Activated gamma-delta T cell treated with Interleukin-2 at 50 U/mL for 16 hours (primary cell): ENCODE measurements around the gene CPSF6.
"Not testable (repeated sequence)": the region's sequence is repeated elsewhere in the genome, so short reads cannot be mapped to it uniquely, and the experiment has no call there.

Source experiments
- DNase-seq: peaks from one replicate; pipeline ENCODE4 v3.0.0-alpha.2; 2020

CPSF6 gene, protein sequence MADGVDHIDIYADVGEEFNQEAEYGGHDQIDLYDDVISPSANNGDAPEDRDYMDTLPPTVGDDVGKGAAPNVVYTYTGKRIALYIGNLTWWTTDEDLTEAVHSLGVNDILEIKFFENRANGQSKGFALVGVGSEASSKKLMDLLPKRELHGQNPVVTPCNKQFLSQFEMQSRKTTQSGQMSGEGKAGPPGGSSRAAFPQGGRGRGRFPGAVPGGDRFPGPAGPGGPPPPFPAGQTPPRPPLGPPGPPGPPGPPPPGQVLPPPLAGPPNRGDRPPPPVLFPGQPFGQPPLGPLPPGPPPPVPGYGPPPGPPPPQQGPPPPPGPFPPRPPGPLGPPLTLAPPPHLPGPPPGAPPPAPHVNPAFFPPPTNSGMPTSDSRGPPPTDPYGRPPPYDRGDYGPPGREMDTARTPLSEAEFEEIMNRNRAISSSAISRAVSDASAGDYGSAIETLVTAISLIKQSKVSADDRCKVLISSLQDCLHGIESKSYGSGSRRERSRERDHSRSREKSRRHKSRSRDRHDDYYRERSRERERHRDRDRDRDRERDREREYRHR

DNA sequence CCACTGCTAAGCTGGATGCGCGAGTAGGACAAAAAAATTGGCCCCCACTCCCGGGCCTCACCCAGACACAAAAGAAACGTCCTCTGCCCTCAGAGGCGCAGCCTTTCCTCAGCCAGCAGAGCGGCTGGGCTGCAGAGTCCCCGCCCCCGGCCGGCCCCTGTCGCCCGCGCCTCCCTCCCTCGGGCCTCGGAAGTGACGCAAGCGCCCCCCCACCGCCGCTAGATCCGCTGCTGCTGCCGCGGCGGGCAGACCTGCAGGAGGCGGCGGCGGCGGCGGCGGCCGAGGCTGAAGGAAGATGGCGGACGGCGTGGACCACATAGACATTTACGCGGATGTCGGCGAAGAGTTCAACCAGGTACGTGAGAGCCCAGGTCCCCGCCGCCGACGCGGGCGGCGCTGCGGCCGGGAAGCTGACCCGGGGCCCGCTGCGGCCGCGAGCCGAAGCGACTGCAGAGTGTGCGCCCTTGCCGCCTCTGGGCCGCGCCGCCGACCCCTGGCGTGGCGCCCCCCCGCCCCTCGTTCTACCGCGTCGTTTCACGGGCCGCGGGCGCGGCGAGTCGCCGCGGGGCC lies at the start of gene CPSF6:
Gene CPSF6 (plus strand): TSS at position 218 of the 570 bp plus-strand sequence. CDS start 78 bp downstream, at position 296.
- DNase-seq, result peak; percentile 96

DNA sequence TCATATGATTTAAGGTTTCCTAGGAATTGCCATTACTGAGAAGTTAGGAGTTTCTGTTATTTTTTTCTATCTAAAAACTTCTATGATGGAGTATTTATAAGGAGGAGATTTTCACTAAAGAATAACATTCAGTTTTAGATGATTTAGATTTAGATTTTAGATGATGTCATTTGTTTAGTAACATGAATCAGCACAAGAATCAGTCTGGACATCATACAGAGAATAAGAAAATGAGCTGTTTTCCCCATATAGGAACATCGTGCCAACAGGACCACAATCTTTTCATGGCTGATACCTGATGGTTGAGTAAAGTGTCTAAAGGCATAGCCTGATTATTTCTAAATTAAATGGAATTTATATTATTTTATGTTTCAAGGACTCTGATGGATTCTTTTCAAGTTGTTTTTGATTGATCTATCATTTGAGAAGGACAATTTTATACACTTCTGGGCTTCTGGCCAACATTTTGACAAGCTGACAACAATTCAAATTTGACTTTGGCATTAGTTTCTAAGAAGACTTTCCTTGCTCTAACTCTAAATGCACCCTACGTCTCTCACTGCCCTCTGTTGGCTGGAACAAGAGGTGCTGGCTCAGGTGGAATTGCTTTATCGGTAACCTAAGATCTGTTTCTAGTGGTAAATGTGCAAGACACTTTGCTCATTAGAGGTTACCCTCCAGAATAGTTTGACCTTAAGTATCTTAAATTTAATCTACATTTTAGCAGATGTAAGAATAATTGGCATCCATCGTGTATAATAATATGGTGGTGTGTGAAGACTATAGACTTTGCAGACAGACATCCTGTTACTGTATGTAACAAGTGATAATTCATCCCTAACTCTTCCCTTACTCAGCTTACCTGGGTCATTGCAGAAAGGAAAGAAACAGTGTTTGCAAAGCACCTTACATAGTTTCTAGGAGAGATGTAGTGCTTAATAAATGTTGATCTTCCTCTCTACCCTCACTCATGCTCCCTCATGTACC lies 42.8 kb upstream of the CPSF6 start:
- DNase-seq, result no peak

DNA sequence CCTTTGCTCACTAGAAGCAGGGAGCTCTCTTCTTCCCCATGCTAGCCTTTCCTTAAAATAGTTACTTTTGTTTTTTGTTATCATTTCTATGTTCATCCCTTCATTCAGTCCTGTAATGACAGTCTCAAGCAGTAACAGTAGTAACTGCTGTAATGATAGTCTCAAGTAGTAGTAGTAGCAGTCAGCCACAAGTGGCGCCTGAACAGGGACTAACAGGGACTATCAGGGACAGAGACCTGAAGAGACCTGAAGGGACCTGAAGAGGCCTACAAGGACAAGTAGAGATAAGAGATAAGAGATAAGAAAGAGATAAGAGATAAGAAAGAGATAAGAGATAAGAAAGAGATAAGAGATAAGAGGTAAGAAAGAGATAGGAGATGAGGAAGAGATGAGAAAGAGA lies 39.4 kb upstream of the CPSF6 start:
- not testable (repeated sequence) for DNase-seq

DNA sequence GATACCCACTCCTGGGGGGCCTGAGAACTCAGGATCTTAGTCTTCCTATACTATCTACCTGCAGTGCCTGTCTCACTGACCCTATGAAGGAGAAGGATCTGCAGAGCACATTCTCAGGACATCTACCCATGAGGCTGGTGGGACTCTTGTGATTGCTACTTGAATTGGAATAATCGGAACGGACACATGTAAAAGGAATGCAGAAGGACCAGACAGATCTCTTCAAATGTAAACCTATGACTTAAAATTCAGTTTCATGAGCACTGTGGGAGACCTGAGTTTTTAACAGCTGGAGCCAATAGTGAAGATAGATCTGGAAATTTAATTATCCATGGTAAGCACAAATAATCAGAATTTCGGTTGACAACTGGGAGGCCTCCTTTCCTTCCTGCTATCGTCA lies 35.2 kb upstream of the CPSF6 start:
- DNase-seq, result no peak

DNA sequence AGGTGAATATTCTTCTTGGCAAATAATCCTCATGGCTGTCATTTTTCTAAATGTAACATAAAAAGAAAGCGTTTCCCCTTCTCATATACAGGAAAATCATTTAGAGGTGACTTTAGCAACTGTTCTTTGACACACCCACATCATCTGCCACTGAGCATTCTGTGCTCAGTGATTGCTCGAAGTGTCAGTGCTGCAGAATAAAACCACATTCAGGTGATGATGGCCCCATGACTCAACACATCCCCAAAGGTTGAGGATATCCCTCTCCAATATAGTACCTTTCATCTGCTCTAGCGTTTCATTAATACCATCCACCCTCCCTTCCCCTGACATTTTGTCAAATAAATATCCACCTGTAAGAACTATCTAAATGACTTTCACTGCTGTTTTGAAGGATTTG lies 28.7 kb upstream of the CPSF6 start:
- DNase-seq, result no peak

DNA sequence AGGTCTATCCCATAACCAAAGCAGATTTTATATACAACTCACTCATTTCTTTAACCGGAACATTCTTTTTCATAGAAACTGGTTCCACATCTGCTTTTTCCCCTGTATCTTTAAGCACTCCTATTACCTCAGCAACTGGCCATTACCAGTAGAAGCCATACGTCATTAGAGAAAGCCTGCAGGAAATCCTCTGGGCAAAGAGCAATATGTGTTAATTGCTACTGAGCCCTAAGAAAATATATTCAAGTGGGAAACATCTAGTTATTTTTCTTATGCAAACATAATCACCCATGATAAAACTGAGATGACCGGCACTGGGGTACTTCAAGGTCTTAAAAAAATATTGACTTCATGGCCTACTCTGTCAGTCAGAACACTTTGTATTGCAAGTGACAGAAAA lies 28.2 kb upstream of the CPSF6 start:
- DNase-seq, result no peak

DNA sequence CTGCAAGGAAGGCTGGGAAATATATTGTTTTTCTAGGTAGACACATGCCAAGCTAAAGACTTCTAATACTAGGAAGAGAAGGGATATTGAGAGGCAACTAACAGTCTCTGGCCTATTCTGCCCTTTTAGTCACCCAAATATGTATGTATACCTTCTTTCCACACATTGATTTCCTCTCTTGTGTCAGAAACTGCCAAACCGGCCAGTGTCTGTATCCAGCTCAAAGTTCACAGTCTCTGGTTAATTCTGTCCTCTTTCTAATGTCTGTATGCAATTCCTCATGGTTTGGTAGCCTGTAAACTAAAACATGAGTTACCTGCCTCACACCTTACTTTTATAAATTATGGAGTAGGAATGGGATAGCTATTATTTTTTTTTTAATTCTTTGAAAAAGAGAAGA lies 25.2 kb upstream of the CPSF6 start:
- no peak for DNase-seq

DNA sequence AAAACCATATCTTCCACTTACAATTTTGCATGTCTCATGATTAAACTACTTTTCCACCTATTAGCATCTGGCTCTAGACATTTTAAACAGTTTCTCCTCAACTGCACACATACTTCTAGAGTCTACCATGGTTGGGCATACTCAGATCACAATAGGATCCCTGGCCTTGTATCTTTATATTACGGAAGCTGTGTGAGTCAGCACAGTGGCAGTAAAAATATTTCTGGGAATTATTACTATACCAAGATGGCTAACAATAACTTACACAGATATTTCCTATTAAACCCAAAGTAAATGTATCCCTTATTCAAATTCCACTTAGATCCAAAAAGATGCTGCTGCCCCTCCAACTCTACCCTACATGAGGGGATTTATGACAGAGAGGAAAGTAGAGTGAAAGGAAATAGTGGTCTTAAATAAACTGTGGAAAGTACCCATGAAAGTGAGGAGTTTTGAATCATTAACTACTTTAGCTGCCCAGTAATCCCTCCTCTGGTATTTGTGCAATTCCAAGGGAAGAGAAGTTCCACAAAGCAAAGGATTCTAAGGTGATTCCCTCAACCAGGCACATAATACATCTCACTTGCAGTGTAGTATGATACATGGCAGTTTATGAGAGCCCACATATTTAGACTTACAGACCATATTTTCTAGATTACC lies 14.0 kb upstream of the CPSF6 start:
- DNase-seq, result no peak

DNA sequence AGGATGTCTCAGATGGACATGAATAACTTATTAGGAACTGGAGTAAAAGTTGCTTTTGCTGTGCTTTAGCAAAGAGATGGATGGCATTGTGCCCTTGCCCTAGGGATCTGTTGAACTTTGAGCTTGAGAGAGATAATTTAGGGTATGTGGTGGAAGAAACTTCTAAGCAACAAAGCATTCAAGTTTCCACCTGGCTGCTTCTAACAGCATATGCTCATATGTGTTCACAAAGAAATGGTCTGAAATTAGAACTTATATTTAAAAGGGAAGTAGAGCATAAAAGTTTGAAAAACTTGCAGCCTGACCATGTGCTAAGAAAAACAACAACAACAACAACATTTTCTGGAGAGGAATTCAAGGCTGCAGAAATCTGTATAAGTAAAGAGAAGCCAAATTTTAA lies 7.9 kb upstream of the CPSF6 start:
- DNase-seq, result no peak

DNA sequence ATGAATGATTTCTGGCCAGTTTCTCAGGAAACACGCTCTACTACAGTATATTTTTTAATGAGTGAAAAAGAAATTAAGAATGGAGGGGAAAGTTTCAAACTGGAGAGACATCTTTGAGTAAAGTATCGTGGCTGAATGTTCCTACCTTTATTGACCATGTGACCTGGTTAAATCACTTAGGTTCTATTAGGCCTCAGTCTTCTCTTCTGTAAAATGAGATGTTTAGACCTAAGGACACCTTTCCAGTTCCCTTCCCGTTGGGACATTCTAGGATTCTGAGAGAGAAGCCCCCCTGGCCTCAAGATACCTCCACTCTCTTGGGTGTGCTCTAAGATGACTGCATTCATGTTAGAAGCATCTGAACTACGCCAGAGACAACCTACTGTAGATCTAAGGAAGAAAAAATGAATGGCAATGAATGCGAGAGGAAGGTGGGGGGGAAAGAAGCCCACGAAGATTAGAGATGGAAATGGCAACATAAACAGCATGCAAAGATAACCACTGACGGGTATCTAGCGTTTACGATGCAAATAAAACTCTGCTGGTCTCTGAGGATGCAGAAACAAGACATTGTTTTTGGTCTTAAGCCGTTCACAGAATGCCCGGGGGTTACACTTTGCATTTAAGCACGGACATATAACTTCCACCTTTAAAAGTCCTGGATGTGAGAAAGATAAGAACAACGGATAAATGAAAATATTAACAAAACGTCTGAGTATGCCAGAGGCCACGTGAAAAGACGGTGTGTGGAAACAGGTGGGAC lies 599 bp upstream of the CPSF6 start:
- DNase-seq, result no peak

DNA sequence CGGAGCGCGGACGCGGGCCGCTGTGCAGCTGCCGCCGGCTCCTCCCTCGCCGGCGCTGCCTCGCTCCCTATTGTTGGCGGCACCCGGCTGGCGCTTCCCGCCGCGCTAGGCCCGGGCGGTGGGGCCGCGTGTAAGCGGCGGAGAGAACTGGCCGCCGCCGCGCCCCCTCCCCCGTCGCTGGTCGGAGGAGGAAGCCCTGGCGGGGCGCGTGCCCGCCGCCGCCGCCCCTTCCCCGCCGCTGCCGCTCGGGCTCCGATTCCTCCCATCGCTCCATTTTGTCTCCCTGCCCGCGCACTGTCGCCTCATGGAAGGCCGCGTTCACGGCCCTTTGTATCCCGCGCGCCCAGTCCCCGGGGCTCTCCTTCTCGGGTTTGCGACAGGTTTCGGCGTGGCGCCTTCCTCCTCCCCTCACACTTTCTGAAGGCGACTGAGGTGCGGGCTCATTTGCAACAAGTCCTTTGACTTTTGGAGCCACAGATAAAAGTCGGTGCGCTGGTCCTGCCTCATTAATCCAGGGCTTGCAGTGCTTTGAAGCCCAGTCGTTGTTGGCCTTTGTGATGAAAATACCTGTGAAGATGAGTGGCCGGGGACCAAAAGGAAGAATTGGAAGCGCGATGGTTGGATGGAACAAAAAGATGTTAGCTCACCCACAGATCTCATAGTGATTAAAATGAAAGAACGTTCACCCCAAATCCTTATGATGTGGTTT lies 707 bp downstream of the CPSF6 start:
- peak; percentile 31 for DNase-seq

DNA sequence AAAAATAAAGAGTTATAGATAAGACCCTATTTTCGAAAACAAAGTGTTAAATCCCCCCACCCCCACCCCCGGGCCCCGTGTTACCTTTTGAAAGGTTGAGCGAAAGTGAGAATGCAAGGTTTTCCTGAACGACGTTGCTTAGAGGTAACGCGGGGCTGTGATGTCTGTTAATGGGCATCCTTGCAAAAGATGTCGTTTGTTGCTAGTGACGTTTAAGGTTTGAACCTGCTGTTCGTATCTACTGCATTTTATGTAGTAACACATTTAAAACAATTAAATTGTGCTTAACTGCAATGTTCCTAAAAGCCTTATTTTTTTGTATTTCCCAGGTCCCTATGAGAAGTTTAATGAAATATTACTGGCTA lies 1.2 kb downstream of the CPSF6 start:
- DNase-seq, result peak; percentile 7

DNA sequence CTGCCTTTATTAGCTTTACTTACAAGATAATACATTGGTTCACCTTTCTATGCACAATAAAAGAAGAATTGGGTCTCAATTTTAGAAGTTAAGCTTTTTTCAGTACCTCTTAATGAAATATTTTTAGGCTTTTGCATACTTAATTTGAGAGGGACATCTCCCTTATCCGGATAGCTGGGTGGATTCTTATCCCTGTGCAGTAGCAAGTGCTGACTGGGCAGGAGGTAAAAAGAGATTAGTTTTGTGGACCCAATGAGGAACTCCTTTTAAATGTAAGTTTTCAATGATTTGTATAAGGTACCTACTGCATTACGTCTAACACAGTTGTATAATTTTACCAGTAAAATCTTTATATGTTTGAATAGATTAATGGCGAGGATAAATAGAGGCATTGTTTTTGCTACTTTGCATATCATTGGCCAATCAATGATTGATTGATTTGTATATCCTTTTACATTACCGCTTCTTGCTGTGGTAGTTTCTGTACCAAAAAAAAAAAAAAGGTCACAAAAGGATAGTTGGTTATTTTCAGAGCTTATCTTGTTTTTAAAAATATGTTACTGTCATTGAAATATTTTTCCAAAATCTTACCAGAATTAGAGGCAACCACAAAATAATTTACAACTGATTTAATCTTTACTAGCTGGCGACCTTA lies 2.2 kb downstream of the CPSF6 start:
- no peak for DNase-seq

DNA sequence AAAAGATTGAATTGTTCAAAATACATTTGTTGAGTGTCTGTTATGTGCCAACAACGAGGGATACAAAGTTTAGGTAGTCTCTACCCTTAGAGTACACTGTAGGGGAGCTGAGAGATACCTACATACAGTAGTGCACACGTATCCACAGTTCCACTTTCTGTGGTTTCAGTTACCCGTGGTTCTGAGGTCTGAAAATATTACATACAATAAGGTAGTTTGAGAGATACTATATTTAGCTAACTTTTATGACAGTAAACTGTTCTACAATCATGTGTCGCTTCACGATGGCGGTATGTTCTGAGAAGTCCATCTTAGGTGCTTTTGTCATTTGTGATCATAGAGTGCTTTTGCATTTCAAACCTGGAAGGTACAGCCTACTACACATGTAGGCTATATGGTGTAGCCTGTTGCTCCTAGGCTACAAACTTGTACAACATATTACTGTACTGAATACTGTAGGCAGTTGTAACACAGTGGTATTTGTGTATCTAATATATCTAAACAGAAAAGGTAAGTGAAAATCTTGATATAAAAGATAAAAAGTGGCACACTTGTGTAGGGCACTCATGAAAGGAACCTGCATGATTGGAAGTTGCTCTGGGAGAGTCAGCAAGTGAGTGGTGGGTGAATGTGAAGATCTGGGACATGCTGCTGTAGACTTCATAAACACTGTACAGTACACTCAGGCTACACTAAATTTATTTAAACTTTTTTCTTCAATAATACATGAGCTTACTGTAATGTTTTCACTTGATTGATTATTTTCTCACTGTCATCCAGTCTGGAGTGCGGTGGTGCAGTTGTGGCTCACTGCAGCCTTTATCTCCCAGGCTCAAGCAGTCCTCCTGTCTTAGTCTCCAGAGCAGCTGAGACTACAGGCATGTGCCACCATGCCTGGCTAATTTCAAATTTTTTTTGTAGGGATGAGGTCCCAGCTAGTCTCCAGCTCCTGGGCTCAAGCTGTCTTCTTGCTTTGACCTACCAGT lies 4.0 kb downstream of the CPSF6 start:
- DNase-seq, result no peak

DNA sequence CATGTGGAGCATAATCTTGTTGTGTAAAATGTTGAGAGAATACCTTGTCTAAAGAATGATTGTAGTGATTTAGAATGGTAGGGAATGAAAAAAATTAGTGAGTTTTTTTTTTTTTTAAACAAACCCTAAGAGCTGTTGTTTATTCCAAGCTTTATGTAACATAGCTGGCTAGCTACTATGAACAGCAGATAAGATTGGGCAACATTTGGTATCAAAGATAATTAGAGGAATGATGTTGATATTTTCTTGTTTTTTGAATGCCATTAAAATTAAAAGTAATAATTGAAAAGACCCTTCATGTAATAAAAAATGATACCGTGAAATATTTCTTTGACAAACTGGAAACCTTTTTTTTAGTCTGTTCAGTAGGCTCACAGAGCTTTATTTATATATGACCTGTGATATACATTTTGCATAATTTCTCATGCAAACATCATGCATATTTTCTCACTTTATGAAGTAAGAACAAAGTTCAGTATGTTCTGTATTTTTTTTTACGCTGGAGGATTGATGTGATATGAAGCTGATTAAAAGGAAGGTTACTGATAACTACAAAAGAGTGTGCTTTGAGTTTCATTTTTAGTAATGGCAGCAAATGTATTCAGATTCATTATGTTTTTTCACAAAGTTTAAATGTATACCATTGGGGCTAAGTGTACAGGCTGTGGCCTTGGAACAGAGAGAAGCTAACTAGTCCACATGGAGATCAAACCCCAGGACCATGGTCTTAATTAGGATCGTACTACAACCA lies 8.1 kb downstream of the CPSF6 start:
- no peak for DNase-seq

DNA sequence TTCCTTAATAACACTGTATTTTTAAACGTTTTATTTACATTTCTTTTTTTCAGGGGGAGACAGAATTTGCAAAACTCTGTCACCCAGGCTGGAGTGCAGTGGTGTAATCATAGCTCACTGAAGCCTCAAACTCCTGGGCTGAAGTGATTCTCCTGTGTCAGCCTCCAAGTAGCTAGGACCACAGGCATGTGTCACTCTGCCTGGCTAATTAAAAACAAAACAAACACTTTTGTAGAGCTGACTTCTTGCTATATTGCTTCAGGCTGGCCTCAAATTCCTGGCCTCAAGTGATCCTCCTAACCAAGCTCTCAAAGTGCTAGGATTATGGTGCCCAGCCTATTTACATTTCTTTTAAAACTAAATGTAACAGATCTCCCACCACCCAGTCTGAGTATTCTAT lies 12.7 kb downstream of the CPSF6 start:
- DNase-seq, result no peak

DNA sequence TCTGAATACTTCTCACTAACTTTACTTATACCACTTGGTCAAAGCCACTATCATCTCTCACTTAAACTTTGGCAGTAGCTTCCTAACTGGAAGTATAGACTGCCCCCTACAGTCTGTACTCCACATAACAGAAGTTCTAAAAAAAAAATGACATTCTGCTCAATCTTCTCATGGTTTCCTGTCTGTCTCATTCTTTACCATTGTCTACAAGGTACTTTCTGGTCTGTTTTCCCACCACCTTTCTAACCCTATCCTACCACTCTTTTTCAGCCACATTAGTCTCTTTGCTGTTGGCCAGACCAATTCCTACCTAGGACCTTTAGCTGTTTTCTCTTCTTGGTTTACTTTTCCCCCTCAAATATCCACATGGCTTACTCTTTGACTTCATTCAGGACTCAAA lies 14.7 kb downstream of the CPSF6 start:
- DNase-seq, result no peak

DNA sequence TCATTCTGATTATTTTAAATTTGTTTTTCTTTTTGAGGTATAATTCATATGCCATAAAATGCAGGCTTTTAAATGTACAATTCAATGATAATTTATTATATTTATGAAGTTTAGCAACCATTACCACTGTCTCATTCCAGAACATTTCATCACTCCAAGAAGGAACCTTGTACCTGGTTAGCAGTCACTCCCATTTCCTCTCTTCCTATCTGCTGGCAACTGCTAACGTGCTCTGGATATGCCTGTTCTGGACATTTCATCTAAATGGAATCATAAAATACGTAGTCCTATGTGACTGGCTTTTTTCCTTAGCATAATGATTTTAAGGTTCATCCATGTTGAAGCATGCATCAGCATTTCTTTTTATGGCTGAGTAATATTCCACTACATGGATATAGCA lies 15.5 kb downstream of the CPSF6 start:
- no peak for DNase-seq

DNA sequence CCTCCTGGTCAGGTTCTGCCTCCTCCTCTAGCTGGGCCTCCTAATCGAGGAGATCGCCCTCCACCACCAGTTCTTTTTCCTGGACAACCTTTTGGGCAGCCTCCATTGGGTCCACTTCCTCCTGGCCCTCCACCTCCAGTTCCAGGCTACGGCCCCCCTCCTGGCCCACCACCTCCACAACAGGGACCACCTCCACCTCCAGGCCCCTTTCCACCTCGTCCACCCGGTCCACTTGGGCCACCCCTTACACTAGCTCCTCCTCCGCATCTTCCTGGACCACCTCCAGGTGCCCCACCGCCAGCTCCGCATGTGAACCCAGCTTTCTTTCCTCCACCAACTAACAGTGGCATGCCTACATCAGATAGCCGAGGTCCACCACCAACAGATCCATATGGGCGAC lies 19.3 kb downstream of the CPSF6 start:
- DNase-seq, result no peak
